HCT116 (cell line): ENCODE data around the gene ATP7B. TPM values are rescaled to one million over a fixed set of nuclear protein-coding genes. Genes with fewer than 3 reads are reported as not detected.

Source experiments
- ATAC-seq: fragments of 200-7000 bp; cut with Tn5 transposase; 2 replicates; pipeline ENCODE4 v1.9.1; 2020; ENCODE audit warnings: mild to moderate bottlenecking, moderate library complexity
- BruUV-seq: library from RNA; stranded (reverse); fragments of 400-500 nt; replicated peaks from 2 replicates; lab custom pipeline; 2021; lab: Mats Ljungman, UMichigan
- CTCF ChIA-PET: fragments of 300-600 bp; sonication (Branson Sonifier 250); formaldehyde crosslinking; loops from one replicate; lab custom pipeline; 2021; ENCODE audit warnings: antibody characterized with exemption; lab: Charles Lee
- POLR2A ChIA-PET: fragments of 300-600, 350-600 bp; sonication (Branson Sonifier 250); formaldehyde crosslinking; loops from one replicate; lab custom pipeline; 2021; ENCODE audit warnings: antibody characterized with exemption; lab: Charles Lee
- RAD21 ChIA-PET, 2 experiments: fragments of 300-600 bp; sonication (Branson Sonifier 250); formaldehyde crosslinking; loops; one replicate each; lab custom pipeline; 2023; ENCODE audit warnings: low total read pairs in 2 of 2; ENCODE audit not compliant: uncharacterized antibody in 2 of 2, unreplicated experiment in 2 of 2, low non-redundant PET in 1 of 2; lab: Charles Lee
- DNase-seq: peaks from one replicate; pipeline ENCODE4 v3.0.0-alpha.2; 2010; ENCODE audit warnings: low read depth, low spot score
- H2AFZ ChIP-seq: fragments of 200-600 bp; shearing (Covaris generic), sonication (generic); 2 replicates; pipeline ENCODE4 v1.6.1; 2017; ENCODE audit warnings: low read depth, mixed run types, mixed read lengths, antibody characterized with exemption, low read length; ENCODE audit not compliant: poor library complexity, severe bottlenecking
- H3K27ac ChIP-seq: 2 replicates; pipeline ENCODE4 v1.5.1; 2012; ENCODE audit warnings: low read depth, low read length
- H3K27me3 ChIP-seq: fragments of 200-600 bp; sonication (generic); 2 replicates; pipeline ENCODE4 v1.6.1; 2016; ENCODE audit warnings: mixed run types, low read length, mixed read lengths; ENCODE audit not compliant: insufficient read depth
- H3K36me3 ChIP-seq, 2 experiments: fragments of 200-500 bp in 1 of 2; fragments of 200-600 bp in 1 of 2; sonication (Bioruptor generic) in 1 of 2; sonication (generic) in 1 of 2; 2 replicates each; pipeline versions ENCODE4 v1.5.1 to v1.6.1; 2014 to 2016; ENCODE audit warnings: low read length in 2 of 2, inconsistent platforms in 1 of 2, mixed read lengths in 1 of 2, mixed run types in 1 of 2; ENCODE audit not compliant: insufficient read depth in 2 of 2, control insufficient read depth in 1 of 2
- H3K4me1 ChIP-seq, 2 experiments: fragments of 200-600 bp in 1 of 2; sonication (generic) in 1 of 2; 2 replicates each; pipeline versions ENCODE4 v1.5.1 to v1.6.1; 2012 to 2017; ENCODE audit warnings: low read length in 2 of 2, inconsistent platforms in 1 of 2, mild to moderate bottlenecking in 1 of 2, mixed read lengths in 1 of 2, mixed run types in 1 of 2, moderate library complexity in 1 of 2; ENCODE audit not compliant: insufficient read depth in 2 of 2, control insufficient read depth in 1 of 2
- H3K4me2 ChIP-seq: fragments of 200-600 bp; sonication (generic); 2 replicates; pipeline ENCODE4 v1.6.1; 2017; ENCODE audit warnings: mixed run types, low read length, mixed read lengths
- H3K4me3 ChIP-seq, 2 experiments: fragments of 200-600 bp in 1 of 2; sonication (generic) in 1 of 2; replicated peaks in 1 of 2; 2 replicates each; pipeline ENCODE4 v1.5.1; 2011 to 2016; ENCODE audit warnings: low read length in 2 of 2, control low read depth in 1 of 2, low read depth in 1 of 2, mild to moderate bottlenecking in 1 of 2, mixed read lengths in 1 of 2, mixed run types in 1 of 2
- H3K79me2 ChIP-seq: fragments of 200-600 bp; sonication (generic); 2 replicates; pipeline ENCODE4 v1.6.1; 2017; ENCODE audit warnings: mild to moderate bottlenecking, mixed run types, low read length, moderate library complexity, mixed read lengths; ENCODE audit not compliant: insufficient read depth
- H3K9ac ChIP-seq: fragments of 200-600 bp; sonication (generic); 2 replicates; pipeline ENCODE4 v1.6.1; 2016; ENCODE audit warnings: low read length, mixed read lengths
- H3K9me2 ChIP-seq: fragments of 200-600 bp; sonication (generic), shearing (Covaris generic); 2 replicates; pipeline ENCODE4 v1.6.1; 2017; ENCODE audit warnings: mixed run types, mild to moderate bottlenecking, moderate library complexity; ENCODE audit not compliant: insufficient read depth
- H3K9me3 ChIP-seq, 2 experiments: fragments of 200-500 bp in 1 of 2; fragments of 200-600 bp in 1 of 2; sonication (Bioruptor generic) in 1 of 2; sonication (generic) in 1 of 2; 2 replicates each; pipeline ENCODE4 v1.6.1; 2014 to 2017; ENCODE audit warnings: low read length in 2 of 2, mixed read lengths in 2 of 2, inconsistent platforms in 1 of 2, low read depth in 1 of 2, mild to moderate bottlenecking in 1 of 2, mixed run types in 1 of 2, moderate library complexity in 1 of 2; ENCODE audit not compliant: control insufficient read depth in 1 of 2, insufficient read depth in 1 of 2
- H4K20me1 ChIP-seq: fragments of 200-600 bp; sonication (generic), shearing (Covaris generic); 2 replicates; pipeline ENCODE4 v1.6.1; 2017; ENCODE audit warnings: mixed run types, mild to moderate bottlenecking, moderate library complexity; ENCODE audit not compliant: insufficient read depth
- CBX3 ChIP-seq: IDR thresholded peaks from 2 replicates; pipeline ENCODE4 v1.6.1; 2012; ENCODE audit warnings: low read depth
- CEBPB ChIP-seq: IDR thresholded peaks from 2 replicates; pipeline ENCODE4 v1.6.1; 2012; ENCODE audit warnings: low read depth
- CTCF ChIP-seq, 3 experiments: fragments of 200-600 bp in 1 of 3; sonication (generic) in 1 of 3; IDR thresholded peaks in 2 of 3; conservative IDR thresholded peaks in 1 of 3; 2 replicates each; pipeline ENCODE4 v1.5.1; 2012 to 2017; ENCODE audit warnings: low read depth in 2 of 3, low read length in 2 of 3, antibody characterized with exemption in 1 of 3, borderline replicate concordance in 1 of 3, control low read depth in 1 of 3, mild to moderate bottlenecking in 1 of 3, mixed read lengths in 1 of 3, mixed run types in 1 of 3, moderate library complexity in 1 of 3; ENCODE audit not compliant: insufficient read depth in 1 of 3
- EGR1 ChIP-seq: IDR thresholded peaks from 2 replicates; pipeline ENCODE4 v1.6.1; 2012; ENCODE audit warnings: low read depth
- EZH2phosphoT487 ChIP-seq: fragments of 200-600 bp; IDR thresholded peaks from 2 replicates; pipeline ENCODE4 v1.6.1; 2018; ENCODE audit warnings: antibody characterized with exemption, borderline replicate concordance
- MAX ChIP-seq: IDR thresholded peaks from 2 replicates; pipeline ENCODE4 v1.6.1; 2012
- POLR2A ChIP-seq: IDR thresholded peaks from 2 replicates; pipeline ENCODE4 v1.7.0; 2011; ENCODE audit warnings: borderline replicate concordance; ENCODE audit not compliant: insufficient read depth, insufficient read length; ENCODE audit errors: extremely low read depth
- POLR2AphosphoS5 ChIP-seq: IDR thresholded peaks from 2 replicates; pipeline ENCODE4 v1.6.1; 2011; ENCODE audit warnings: mild to moderate bottlenecking, low read depth, low read length, moderate library complexity
- RAD21 ChIP-seq: IDR thresholded peaks from 2 replicates; pipeline ENCODE4 v1.6.1; 2012; ENCODE audit warnings: low read depth, mild to moderate bottlenecking
- REST ChIP-seq: IDR thresholded peaks from 2 replicates; pipeline ENCODE4 v1.6.1; 2012; ENCODE audit warnings: low read depth
- SRF ChIP-seq: IDR thresholded peaks from 2 replicates; pipeline ENCODE4 v1.6.1; 2012; ENCODE audit warnings: low read depth
- YY1 ChIP-seq: IDR thresholded peaks from 2 replicates; pipeline ENCODE4 v1.6.1; 2011; ENCODE audit warnings: low read length, low read depth, moderate library complexity, mild to moderate bottlenecking; ENCODE audit not compliant: insufficient replicate concordance; ENCODE audit errors: extremely low read depth
- intact Hi-C: fragments of 100-400 bp; cut with micrococcal nuclease; formaldehyde crosslinking; loops from 2 replicates; pipeline ENCODE4 v1.10.0; 2022
- total RNA-seq: library from RNA; stranded (reverse); gene quantifications from one replicate; pipeline ENCODE4 v1.2.1, GENCODE V29; 2021; ENCODE audit not compliant: unreplicated experiment
- TF ChIP-seq, protein P1 (sequence below): IDR thresholded peaks from 2 replicates; pipeline ENCODE4 v1.6.1; 2012

The ATP7B gene
- total RNA-seq, 1 experiment from 2014 or later: 10.3 TPM

GRCh38 chr13:51933466-51934058 lies 77.7 kb downstream of the ATP7B start (continued):
- no peak for TF ChIP-seq REST
- TF ChIP-seq, protein P1, sequence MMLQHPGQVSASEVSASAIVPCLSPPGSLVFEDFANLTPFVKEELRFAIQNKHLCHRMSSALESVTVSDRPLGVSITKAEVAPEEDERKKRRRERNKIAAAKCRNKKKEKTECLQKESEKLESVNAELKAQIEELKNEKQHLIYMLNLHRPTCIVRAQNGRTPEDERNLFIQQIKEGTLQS: no peak
- no peak for TF ChIP-seq CEBPB
- TF ChIP-seq EGR1: no peak
- TF ChIP-seq YY1: no peak
- no peak for TF ChIP-seq POLR2A

GRCh38 chr13:51932231-51932630 lies 79.0 kb downstream of the ATP7B start:
- H3K4me3 ChIP-seq: no peak overlapping the region
- no peaks in the 10 kb centered on the region for H4K20me1 ChIP-seq
- no peak overlapping the region for H3K4me2 ChIP-seq
- H3K9me3 ChIP-seq: no peaks in the 10 kb centered on the region
- TF ChIP-seq POLR2AphosphoS5 (no peak), CTCF (IDR thresholded peaks at IDR 0.05 in 2 of 3, conservative IDR thresholded peaks at IDR 0.05 in 1 of 3; ENCODE audit: borderline replicate concordance in 1 of 3, insufficient read depth in 1 of 3, low read depth in 2 of 3, low read length in 2 of 3) (no peak), EZH2phosphoT487 (no peak), POLR2A (no peak), EGR1 (no peak), CBX3 (no peak), MAX (no peak), YY1 (no peak), REST (no peak), SRF (no peak), RAD21 (no peak)
- H3K9ac ChIP-seq: no peak overlapping the region
- no peaks in the 10 kb centered on the region for H3K79me2 ChIP-seq
- H3K9me2 ChIP-seq: no peaks in the 10 kb centered on the region
- DNase-seq (no peak), ATAC-seq (no peak)
- no peak overlapping the region for H3K27ac ChIP-seq
- no peak overlapping the region for H2AFZ ChIP-seq
- peaks cover 2 to 7% of the 10 kb centered on the region in 2 experiments; a peak in 3 of 4 replicates for H3K4me1 ChIP-seq
- H3K36me3 ChIP-seq: no peaks in the 10 kb centered on the region
- intact Hi-C loops: no loop called here
- ChIA-PET POLR2A (no interaction called here), CTCF (no interaction called here), RAD21 (no interaction called here)
- no TSS peak for BruUV-seq
- no peaks in the 10 kb centered on the region for H3K27me3 ChIP-seq
